NT2/D1 (cell line): ENCODE data around the gene U2SURP.
"Not testable (repeated sequence)": the region's sequence is repeated elsewhere in the genome, so short reads cannot be mapped to it uniquely, and the experiment has no call there.

Experiments used
- YY1 ChIP-seq: IDR thresholded peaks from 2 replicates; pipeline ENCODE4 v1.6.1; 2011; ENCODE audit not compliant: insufficient read length, insufficient read depth
- ZNF274 ChIP-seq: IDR thresholded peaks from 2 replicates; pipeline ENCODE4 v1.6.1; 2011; ENCODE audit warnings: mild to moderate bottlenecking, low read depth, low read length

GRCh38 chr3:143073983-143074382 is 72.6 kb downstream of the U2SURP start:
- not testable (repeated sequence) for TF ChIP-seq ZNF274, YY1
